HepG2 (cell line): ENCODE data around the gene ITPK1. TPM values are rescaled to one million over a fixed set of nuclear protein-coding genes. Genes with fewer than 3 reads are reported as not detected.

Experiments used
- ATAC-seq: fragments of 200-7000 bp; cut with Tn5 transposase; 3 replicates; pipeline ENCODE4 v1.9.1; 2020; ENCODE audit warnings: mild to moderate bottlenecking, moderate library complexity
- BruUV-seq: library from RNA; stranded (reverse); fragments of 400-500 nt; replicated peaks from 2 replicates; lab custom pipeline; 2021; lab: Mats Ljungman, UMichigan
- CTCF ChIA-PET: fragments of 300-600 bp; formaldehyde crosslinking; extraction: SDS; loops from one replicate; lab custom pipeline; 2021; ENCODE audit warnings: low total read pairs, inconsistent platforms, low intra/inter-chr PET ratio; lab: Yijun Ruan, JAX
- POLR2A ChIA-PET: fragments of 350-600 bp; sonication (Branson Sonifier 250); formaldehyde crosslinking; loops from one replicate; lab custom pipeline; 2020; ENCODE audit warnings: antibody characterized with exemption, inconsistent platforms; lab: Yijun Ruan, JAX
- DNase-seq: peaks from one replicate; pipeline ENCODE4 v3.0.0-alpha.2; 2015; ENCODE audit warnings: low spot score
- FAIRE-seq: peaks from 3 replicates; lab custom pipeline; 2011; peaks lifted over from hg19 to GRCh38; lab: Jason Lieb, UNC
- H2AFZ ChIP-seq: one replicate; pipeline ENCODE4 v1.6.1; 2011; ENCODE audit warnings: low read length, inconsistent platforms
- H3K27ac ChIP-seq: fragments of 300-600 bp; 3 replicates; pipeline ENCODE4 v1.8.0; 2011; ENCODE audit warnings: mixed run types, mild to moderate bottlenecking, mixed read lengths, low read length, inconsistent platforms; ENCODE audit not compliant: insufficient read depth; ENCODE audit errors: extremely low read length
- H3K27me3 ChIP-seq, 2 experiments: fragments of 200-600 bp in 1 of 2; 2 replicates in 1 of 2; 3 replicates in 1 of 2; pipeline versions ENCODE4 v1.6.0 to v1.8.0; 2011; ENCODE audit warnings: low read length in 2 of 2, mild to moderate bottlenecking in 2 of 2, moderate library complexity in 2 of 2, inconsistent platforms in 1 of 2; ENCODE audit not compliant: insufficient read depth in 2 of 2, control insufficient read depth in 1 of 2
- H3K36me3 ChIP-seq, 2 experiments: fragments of 200-600 bp in 1 of 2; replicated peaks in 1 of 2; 2 replicates in 1 of 2; 3 replicates in 1 of 2; pipeline versions ENCODE4 v1.5.1 to v1.8.0; 2011; ENCODE audit warnings: low read length in 2 of 2, inconsistent platforms in 1 of 2; ENCODE audit not compliant: insufficient read depth in 2 of 2, control insufficient read depth in 1 of 2
- H3K4me1 ChIP-seq: 2 replicates; pipeline ENCODE4 v1.5.1; 2012; ENCODE audit warnings: low read length, inconsistent platforms; ENCODE audit not compliant: insufficient read depth
- H3K4me2 ChIP-seq: 2 replicates; pipeline ENCODE4 v1.6.0; 2011; ENCODE audit warnings: low read depth, low read length, inconsistent platforms
- H3K4me3 ChIP-seq, 3 experiments: fragments of 200-600 bp in 1 of 3; sonication (generic), shearing (Covaris generic) in 1 of 3; replicated peaks in 1 of 3; 2 replicates each; pipeline ENCODE4 v1.5.1; 2011 to 2016; ENCODE audit warnings: low read length in 3 of 3, inconsistent platforms in 2 of 3, low read depth in 2 of 3, mild to moderate bottlenecking in 2 of 3, control low read depth in 1 of 3, mixed read lengths in 1 of 3; ENCODE audit not compliant: insufficient read depth in 1 of 3
- H3K79me2 ChIP-seq: one replicate; pipeline ENCODE4 v1.6.1; 2011; ENCODE audit warnings: low read length, inconsistent platforms; ENCODE audit not compliant: insufficient read depth
- H3K9ac ChIP-seq: 2 replicates; pipeline ENCODE4 v1.6.0; 2011; ENCODE audit warnings: mild to moderate bottlenecking, low read depth, low read length, inconsistent platforms; ENCODE audit not compliant: insufficient read depth
- H3K9me3 ChIP-seq: 2 replicates; pipeline ENCODE4 v1.5.1; 2012; ENCODE audit warnings: mild to moderate bottlenecking, low read length
- H4K20me1 ChIP-seq: 2 replicates; pipeline ENCODE4 v1.6.0; 2011; ENCODE audit warnings: inconsistent platforms, mild to moderate bottlenecking, low read length, moderate library complexity; ENCODE audit not compliant: insufficient read depth
- DMAP1 ChIP-seq: IDR thresholded peaks from 2 replicates; pipeline ENCODE4 v1.6.1; 2016
- FOXJ3 ChIP-seq: sonication (generic); formaldehyde crosslinking; IDR thresholded peaks from 2 replicates; pipeline ENCODE4 v1.4.0; 2020; ENCODE audit warnings: missing genetic modification reagents, mild to moderate bottlenecking, borderline replicate concordance
- HHEX ChIP-seq: IDR thresholded peaks from 2 replicates; pipeline ENCODE4 v1.6.1; 2016; ENCODE audit warnings: control low read depth
- IRX3 ChIP-seq: sonication (generic); formaldehyde crosslinking; IDR thresholded peaks from 2 replicates; pipeline ENCODE4 v1.8.1; 2023; ENCODE audit warnings: mild to moderate bottlenecking, low read depth, missing genetic modification reagents, borderline replicate concordance
- JARID2 ChIP-seq: sonication (generic); formaldehyde crosslinking; IDR thresholded peaks from 2 replicates; pipeline ENCODE4 v1.8.1; 2023; ENCODE audit warnings: missing genetic modification reagents, inconsistent platforms; ENCODE audit not compliant: insufficient replicate concordance
- KDM3A ChIP-seq: IDR thresholded peaks from 2 replicates; pipeline ENCODE4 v1.6.1; 2018; ENCODE audit warnings: low read depth, missing compliant biosample characterization
- MLXIP ChIP-seq: sonication (generic); formaldehyde crosslinking; IDR thresholded peaks from 2 replicates; pipeline ENCODE4 v1.9.0; 2021; ENCODE audit warnings: missing genetic modification reagents, borderline replicate concordance
- PHF20 ChIP-seq: sonication (generic); formaldehyde crosslinking; IDR thresholded peaks from 2 replicates; pipeline ENCODE4 v1.5.0; 2020; ENCODE audit warnings: mild to moderate bottlenecking, missing genetic modification reagents
- ZNF432 ChIP-seq: sonication (generic); formaldehyde crosslinking; IDR thresholded peaks from 2 replicates; pipeline ENCODE4 v1.5.0; 2020; ENCODE audit warnings: missing genetic modification reagents, mild to moderate bottlenecking, borderline replicate concordance
- ZNF557 ChIP-seq: sonication (generic); formaldehyde crosslinking; IDR thresholded peaks from 2 replicates; pipeline ENCODE4 v1.4.0; 2020; ENCODE audit warnings: missing genetic modification reagents
- WGBS: methylation state at CpG from one replicate; pipeline ENCODE4 v1.1.6; 2017; ENCODE audit warnings: low lambda C conversion rate; 5-methylcytosine and 5-hydroxymethylcytosine counted together
- in situ Hi-C: cut with HindIII; loops from 2 replicates; pipeline ENCODE4 v1.10.0; 2017; ENCODE audit warnings: low pct_unique_long_range_greater_than_20kb; ENCODE audit not compliant: extremely low pct_ligation_motif_present
- intact Hi-C: fragments of 100-400 bp; cut with micrococcal nuclease; formaldehyde crosslinking; loops from one replicate; pipeline ENCODE4 v1.10.0; 2022; ENCODE audit not compliant: unreplicated experiment
- polyA plus RNA-seq, 8 experiments: library from polyadenylated mRNA; depleted of rRNA in 3 of 8; stranded (reverse) in 7 of 8; unstranded in 1 of 8; fragments of >200 nt; fragmentation: Illumina TruSeq in 4 of 8; extraction: Trizol in 4 of 8; gene quantifications; 2 replicates each; pipeline versions ENCODE4 v1.2.1 to v1.2.3, GENCODE V29; 2011 to 2016; ENCODE audit warnings: low read depth in 4 of 8, missing spikeins in 1 of 8, mixed read lengths in 1 of 8; ENCODE audit not compliant: insufficient read depth in 1 of 8
- total RNA-seq, 5 experiments: library from RNA; depleted of rRNA; stranded (reverse); fragments of >200 nt; fragmentation: Illumina TruSeq; extraction: Trizol; gene quantifications; 2 replicates each; pipeline ENCODE4 v1.2.3, GENCODE V29; 2016; ENCODE audit warnings: low read depth in 1 of 5
- TF ChIP-seq, protein P1 (sequence below): sonication (generic); formaldehyde crosslinking; IDR thresholded peaks from 2 replicates; pipeline ENCODE4 v1.5.1; 2020; ENCODE audit warnings: missing genetic modification reagents, mild to moderate bottlenecking, borderline replicate concordance

ITPK1 gene
- total and polyA plus RNA-seq, 2 of the 13 experiments (the other 11 are each of a cell fraction or from before 2014, with no cell fraction given), result 20.5 to 47.5 TPM

DNA sequence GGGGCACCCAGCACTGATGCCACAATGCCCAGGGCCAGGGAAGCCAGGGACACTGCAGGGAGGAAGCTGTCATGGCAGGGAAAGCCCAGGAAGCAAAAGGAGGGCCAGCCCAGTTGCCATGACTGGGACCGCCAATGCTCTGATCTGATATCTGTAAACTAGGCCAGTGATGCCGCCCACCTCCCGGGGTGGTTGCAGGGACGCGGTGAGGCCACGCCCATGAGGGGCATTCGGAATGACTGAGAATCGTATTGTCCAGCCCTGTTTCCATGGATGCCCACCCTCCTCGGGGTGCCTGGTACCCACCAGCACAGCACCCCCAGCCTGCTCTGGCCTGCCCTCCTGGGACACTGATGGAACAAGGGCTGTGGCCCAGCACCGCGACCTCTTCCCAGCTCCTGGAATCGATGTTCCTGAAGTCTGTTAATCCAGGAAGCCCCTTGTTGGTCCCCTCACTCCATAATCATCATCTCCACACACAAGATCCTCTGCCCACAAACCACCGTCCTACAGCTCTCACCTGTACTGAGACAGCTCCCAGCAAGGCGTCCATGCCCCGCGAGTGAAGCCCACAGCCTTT, 144.0 kb downstream of the ITPK1 start:
- ChIA-PET POLR2A (no interaction called here), CTCF (no interaction called here)
- no TSS peak for BruUV-seq
- no peaks in the 10 kb centered on the region for H3K9me3 ChIP-seq
- no peak overlapping the region for H3K4me3 ChIP-seq
- H3K27me3 ChIP-seq, result no peaks in the 10 kb centered on the region
- H3K27ac ChIP-seq, result no peak overlapping the region
- H3K36me3 ChIP-seq, result peaks cover 0 to 5% of the 10 kb centered on the region in 2 experiments; a peak in 1 of 5 replicates
- FAIRE-seq, result no peak
- no peak overlapping the region for H3K9ac ChIP-seq
- 90% methylated on average over 8 of the region's 16 CpGs for WGBS
- H3K79me2 ChIP-seq, result no peaks in the 10 kb centered on the region
- in situ Hi-C loops, result no loop called here
- H2AFZ ChIP-seq, result no peak overlapping the region
- no peak for TF ChIP-seq HHEX (CRISPR knock-in tag)
- TF ChIP-seq, protein P1, sequence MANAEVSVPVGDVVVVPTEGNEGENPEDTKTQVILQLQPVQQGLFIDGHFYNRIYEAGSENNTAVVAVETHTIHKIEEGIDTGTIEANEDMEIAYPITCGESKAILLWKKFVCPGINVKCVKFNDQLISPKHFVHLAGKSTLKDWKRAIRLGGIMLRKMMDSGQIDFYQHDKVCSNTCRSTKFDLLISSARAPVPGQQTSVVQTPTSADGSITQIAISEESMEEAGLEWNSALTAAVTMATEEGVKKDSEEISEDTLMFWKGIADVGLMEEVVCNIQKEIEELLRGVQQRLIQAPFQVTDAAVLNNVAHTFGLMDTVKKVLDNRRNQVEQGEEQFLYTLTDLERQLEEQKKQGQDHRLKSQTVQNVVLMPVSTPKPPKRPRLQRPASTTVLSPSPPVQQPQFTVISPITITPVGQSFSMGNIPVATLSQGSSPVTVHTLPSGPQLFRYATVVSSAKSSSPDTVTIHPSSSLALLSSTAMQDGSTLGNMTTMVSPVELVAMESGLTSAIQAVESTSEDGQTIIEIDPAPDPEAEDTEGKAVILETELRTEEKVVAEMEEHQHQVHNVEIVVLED (CRISPR knock-in tag), result no peak
- no peak for TF ChIP-seq IRX3 (CRISPR knock-in tag)
- TF ChIP-seq KDM3A, result no peak
- TF ChIP-seq ZNF557 (CRISPR knock-in tag), result no peak
- no peak for TF ChIP-seq MLXIP (CRISPR knock-in tag)
- TF ChIP-seq DMAP1 (CRISPR knock-in tag), result no peak
- TF ChIP-seq JARID2 (CRISPR knock-in tag), result no peak
- TF ChIP-seq ZNF432, result no peak
- TF ChIP-seq FOXJ3 (CRISPR knock-in tag), result no peak
- no peak for TF ChIP-seq PHF20 (CRISPR knock-in tag)
- intact Hi-C loops, result loop anchor here (5.0 kb wide), 1 partner anchor 166 kb away; no protein-coding TSS in a partner anchor
- peaks cover 8% of the 10 kb centered on the region for H3K4me1 ChIP-seq
- no peak for DNase-seq
- H3K4me2 ChIP-seq, result no peak overlapping the region
- no peak for ATAC-seq
- H4K20me1 ChIP-seq, result no peaks in the 10 kb centered on the region
